B cell (primary cell): Measurements from ENCODE around the gene PARK7. TPM values are rescaled to one million over a fixed set of nuclear protein-coding genes. Genes with fewer than 3 reads are reported as not detected.

ENCODE experiments used
- ATAC-seq: fragments of 200-7000 bp; cut with Tn5 transposase; one replicate; pipeline ENCODE4 v1.10.0; 2021; ENCODE audit warnings: low read depth, mild to moderate bottlenecking, moderate number of reproducible peaks, moderate library complexity
- CTCF ChIA-PET: fragments of 350-600 bp; sonication (Branson Sonifier 250); formaldehyde crosslinking; loops from one replicate; lab custom pipeline; 2021; ENCODE audit warnings: antibody characterized with exemption, inconsistent platforms; lab: Charles Lee
- POLR2A ChIA-PET: fragments of 350-600 bp; sonication (Branson Sonifier 250); formaldehyde crosslinking; loops from one replicate; lab custom pipeline; 2021; ENCODE audit warnings: antibody characterized with exemption; lab: Charles Lee
- DNase-seq: peaks from one replicate; pipeline ENCODE4 v3.0.0; 2013
- H2AFZ ChIP-seq: 2 replicates; pipeline ENCODE4 v1.6.1; 2012; ENCODE audit warnings: mild to moderate bottlenecking, low read depth, low read length; ENCODE audit not compliant: insufficient read depth, poor library complexity, severe bottlenecking
- H3K27ac ChIP-seq, 2 donors: 1 replicate in 1 of 2; 2 replicates in 1 of 2; pipeline ENCODE4 v1.5.1; 2012 to 2013; ENCODE audit warnings: low read length in 2 of 2, mild to moderate bottlenecking in 2 of 2, moderate library complexity in 1 of 2
- H3K27me3 ChIP-seq, 4 experiments: fragments of 200-600 bp in 1 of 4; sonication (generic) in 1 of 4; replicated peaks in 1 of 4; 1 replicate in 2 of 4; 2 replicates in 2 of 4; pipeline versions ENCODE4 v1.6.1 to v1.7.0; 2013 to 2016; ENCODE audit warnings: low read length in 3 of 4, mild to moderate bottlenecking in 2 of 4, mixed read lengths in 1 of 4, moderate library complexity in 1 of 4; ENCODE audit not compliant: insufficient read depth in 4 of 4, control insufficient read depth in 3 of 4; ENCODE audit errors: control extremely low read depth in 1 of 4
- H3K36me3 ChIP-seq, 2 experiments: replicated peaks in 1 of 2; 1 replicate in 1 of 2; 2 replicates in 1 of 2; pipeline versions ENCODE4 v1.6.1 to v1.7.1; 2013; ENCODE audit warnings: low read length in 1 of 2; ENCODE audit not compliant: insufficient read depth in 2 of 2, control insufficient read depth in 1 of 2; ENCODE audit errors: control extremely low read depth in 1 of 2, extremely low read depth in 1 of 2
- H3K4me1 ChIP-seq, 2 donors: fragments of 200-600 bp in 1 of 2; sonication (generic) in 1 of 2; 1 replicate in 1 of 2; 2 replicates in 1 of 2; pipeline versions ENCODE4 v1.5.1 to v1.6.1; 2013 to 2017; ENCODE audit warnings: low read length in 2 of 2; ENCODE audit not compliant: control insufficient read depth in 2 of 2, insufficient read depth in 2 of 2
- H3K4me2 ChIP-seq: replicated peaks from 2 replicates; pipeline ENCODE3; 2012; ENCODE audit warnings: mild to moderate bottlenecking, low read depth, low read length; ENCODE audit not compliant: poor library complexity, severe bottlenecking
- H3K4me3 ChIP-seq, 5 experiments: fragments of 200-600 bp in 1 of 5; sonication (generic) in 1 of 5; 1 replicate in 3 of 5; 2 replicates in 2 of 5; pipeline versions ENCODE4 v1.5.1 to v1.7.0; 2011 to 2016; ENCODE audit warnings: low read length in 4 of 5, mild to moderate bottlenecking in 4 of 5, low read depth in 2 of 5, control low read depth in 1 of 5, moderate library complexity in 1 of 5; ENCODE audit not compliant: insufficient read depth in 1 of 5; ENCODE audit errors: control extremely low read depth in 1 of 5, extremely low read depth in 1 of 5
- H3K79me2 ChIP-seq: fragments of 200-600 bp; sonication (generic); one replicate; pipeline ENCODE4 v1.6.0; 2016; ENCODE audit warnings: low read length; ENCODE audit not compliant: control insufficient read depth, insufficient read depth
- H3K9ac ChIP-seq: fragments of 200-600 bp; sonication (generic); 2 replicates; pipeline ENCODE4 v1.6.1; 2017; ENCODE audit warnings: mild to moderate bottlenecking, low read length, moderate library complexity
- H3K9me3 ChIP-seq, 3 donors: one replicate each; pipeline versions ENCODE4 v1.6.1 to v1.7.1; 2013; ENCODE audit warnings: low read length in 2 of 3; ENCODE audit not compliant: control insufficient read depth in 2 of 3, insufficient read depth in 1 of 3; ENCODE audit errors: control extremely low read depth in 1 of 3
- H4K20me1 ChIP-seq: 2 replicates; pipeline ENCODE4 v1.6.0; 2012; ENCODE audit warnings: mild to moderate bottlenecking, low read length; ENCODE audit not compliant: insufficient read depth, control insufficient read depth, poor library complexity, severe bottlenecking
- H3K27ac Mint-ChIP-seq: one replicate; pipeline ENCODE4 v1.8.0; 2021; ENCODE audit warnings: mixed read lengths
- H3K27me3 Mint-ChIP-seq: one replicate; pipeline ENCODE4 v1.8.0; 2021; ENCODE audit warnings: mixed read lengths
- H3K4me1 Mint-ChIP-seq: one replicate; pipeline ENCODE4 v1.8.0; 2021; ENCODE audit warnings: mixed read lengths
- H3K4me3 Mint-ChIP-seq: one replicate; pipeline ENCODE4 v1.8.0; 2021; ENCODE audit warnings: mixed read lengths
- H3K9me3 Mint-ChIP-seq: one replicate; pipeline ENCODE4 v1.8.0; 2022; ENCODE audit warnings: mixed read lengths; ENCODE audit not compliant: insufficient read depth
- EZH2 ChIP-seq: IDR thresholded peaks from 2 replicates; pipeline ENCODE4 v1.6.1; 2012; ENCODE audit warnings: borderline replicate concordance, low read depth, mild to moderate bottlenecking, moderate library complexity, low read length; ENCODE audit not compliant: insufficient read depth, poor library complexity, severe bottlenecking
- WGBS: methylation state at CpG from one replicate; pipeline ENCODE4 v1.1.5; 2013; ENCODE audit warnings: missing lambda C conversion rate; ENCODE audit not compliant: insufficient coverage; 5-methylcytosine and 5-hydroxymethylcytosine counted together
- intact Hi-C: fragments of 100-400 bp; cut with micrococcal nuclease; formaldehyde crosslinking; loops from one replicate; pipeline ENCODE4 v1.10.0; 2022
- polyA plus RNA-seq: library from polyadenylated mRNA; depleted of rRNA; stranded (reverse); fragments of >200 nt; gene quantifications from 2 replicates; pipeline ENCODE4 v1.2.3, GENCODE V29; 2012
- total RNA-seq, 2 donors: library from RNA; stranded (reverse); fragments of 120-200 nt in 1 of 2; gene quantifications; 1 replicate in 1 of 2; 2 replicates in 1 of 2; pipeline versions ENCODE4 v1.2.3 to v1.2.4, GENCODE V29; 2013 to 2022
- TF ChIP-seq, protein P1 (sequence below): fragments of 200-600 bp; IDR thresholded peaks from one replicate; pipeline ENCODE4 v1.8.0; 2022; ENCODE audit warnings: antibody characterized with exemption, mild to moderate bottlenecking

Gene PARK7
- total and polyA plus RNA-seq, 2 donors (not counting 1 experiment from before 2014, with no cell fraction given) = 63.9 to 118 TPM

DNA sequence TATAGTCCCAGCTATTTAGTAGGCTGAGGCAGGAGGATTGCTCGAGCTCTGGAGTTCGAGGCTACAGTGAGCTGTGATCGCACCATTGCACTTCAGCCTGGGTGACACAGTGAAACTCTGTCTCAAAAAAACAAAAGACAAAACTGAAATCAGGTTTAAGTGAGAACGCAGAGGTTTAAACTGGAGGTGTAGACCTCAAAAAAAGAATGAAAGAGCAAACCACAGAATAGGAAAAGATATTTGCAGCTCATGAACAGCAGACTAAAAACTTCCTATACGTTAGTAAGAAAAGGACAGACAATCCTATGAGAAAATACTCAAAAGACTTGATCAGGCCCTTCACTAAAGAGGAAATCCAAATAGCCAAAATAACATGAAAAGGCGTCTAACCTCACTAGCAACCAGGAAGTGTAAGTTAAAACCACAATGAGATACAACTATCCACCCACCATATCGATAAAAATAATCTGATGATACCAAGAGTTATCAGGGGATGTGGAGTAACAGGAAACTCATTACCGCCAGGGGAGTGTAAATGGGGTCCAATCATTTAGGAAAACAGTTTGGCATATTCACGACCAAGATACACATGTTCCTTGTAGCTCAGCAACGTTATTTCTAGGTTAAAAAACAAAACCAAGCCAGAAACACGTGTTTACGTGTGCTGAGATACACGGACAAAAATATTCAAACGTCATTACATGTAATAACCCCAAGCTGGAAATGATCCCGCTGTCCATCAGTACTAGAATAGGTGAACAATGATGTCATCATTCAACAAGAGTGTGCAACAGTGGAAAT, 30.7 kb upstream of the PARK7 start:
- H3K4me3 ChIP-seq = peak overlapping the region in 1 of 5 experiments; percentile 19
- H3K9me3 Mint-ChIP-seq = no peaks in the 10 kb centered on the region
- intact Hi-C loops = no loop called here

GRCh38 chr1:7931446-7931812, 30.1 kb upstream of the PARK7 start:
- peak overlapping the region in 1 of 2 donors; percentile 65 for H3K27ac ChIP-seq
- ChIA-PET CTCF (no interaction called here), POLR2A (no interaction called here)
- no peaks in the 10 kb centered on the region for H3K36me3 ChIP-seq
- H3K9me3 ChIP-seq = no peaks in the 10 kb centered on the region
- Mint-ChIP-seq H3K27ac (no peak overlapping the region), H3K4me3 (no peak overlapping the region), H3K27me3 (peaks cover 21% of the 10 kb centered on the region), H3K9me3 (no peaks in the 10 kb centered on the region), H3K4me1 (peaks cover 7% of the 10 kb centered on the region)
- H3K4me1 ChIP-seq = peaks cover 12 to 16% of the 10 kb centered on the region in 2 donors
- WGBS = 80% methylated on average over 1 of the region's 2 CpGs
- H4K20me1 ChIP-seq = no peaks in the 10 kb centered on the region
- no peak overlapping the region for H3K4me3 ChIP-seq
- TF ChIP-seq EZH2 = no peak
- TF ChIP-seq, protein P1, sequence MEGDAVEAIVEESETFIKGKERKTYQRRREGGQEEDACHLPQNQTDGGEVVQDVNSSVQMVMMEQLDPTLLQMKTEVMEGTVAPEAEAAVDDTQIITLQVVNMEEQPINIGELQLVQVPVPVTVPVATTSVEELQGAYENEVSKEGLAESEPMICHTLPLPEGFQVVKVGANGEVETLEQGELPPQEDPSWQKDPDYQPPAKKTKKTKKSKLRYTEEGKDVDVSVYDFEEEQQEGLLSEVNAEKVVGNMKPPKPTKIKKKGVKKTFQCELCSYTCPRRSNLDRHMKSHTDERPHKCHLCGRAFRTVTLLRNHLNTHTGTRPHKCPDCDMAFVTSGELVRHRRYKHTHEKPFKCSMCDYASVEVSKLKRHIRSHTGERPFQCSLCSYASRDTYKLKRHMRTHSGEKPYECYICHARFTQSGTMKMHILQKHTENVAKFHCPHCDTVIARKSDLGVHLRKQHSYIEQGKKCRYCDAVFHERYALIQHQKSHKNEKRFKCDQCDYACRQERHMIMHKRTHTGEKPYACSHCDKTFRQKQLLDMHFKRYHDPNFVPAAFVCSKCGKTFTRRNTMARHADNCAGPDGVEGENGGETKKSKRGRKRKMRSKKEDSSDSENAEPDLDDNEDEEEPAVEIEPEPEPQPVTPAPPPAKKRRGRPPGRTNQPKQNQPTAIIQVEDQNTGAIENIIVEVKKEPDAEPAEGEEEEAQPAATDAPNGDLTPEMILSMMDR = no peak
- ATAC-seq (no peak), DNase-seq (no peak)
- peaks cover 0 to 10% (median 0%) of the 10 kb centered on the region in 4 experiments for H3K27me3 ChIP-seq
- peak overlapping the region; percentile 35 for H2AFZ ChIP-seq
- peak overlapping the region; percentile 27 for H3K4me2 ChIP-seq
- H3K9ac ChIP-seq = peak overlapping the region; percentile 41
- intact Hi-C loops = no loop called here
- H3K79me2 ChIP-seq = no peaks in the 10 kb centered on the region

More for the DNA sequence above, 30.7 kb upstream of the PARK7 start:
- H3K4me2 ChIP-seq = peak overlapping the region; percentile 27
- peaks cover 12 to 16% of the 10 kb centered on the region in 2 donors for H3K4me1 ChIP-seq
- no peaks in the 10 kb centered on the region for H3K79me2 ChIP-seq
- Mint-ChIP-seq H3K27me3 (peaks cover 23% of the 10 kb centered on the region), H3K27ac (no peak overlapping the region), H3K4me1 (peaks cover 7% of the 10 kb centered on the region), H3K4me3 (no peak overlapping the region)
- WGBS = 46% methylated on average over 2 of the region's 15 CpGs
- H3K27me3 ChIP-seq = peaks cover 0 to 10% (median 0%) of the 10 kb centered on the region in 4 experiments
- no peaks in the 10 kb centered on the region for H3K36me3 ChIP-seq
- H2AFZ ChIP-seq = peak overlapping the region; percentile 35
- no peaks in the 10 kb centered on the region for H3K9me3 ChIP-seq
- POLR2A ChIA-PET = no interaction called here
- H4K20me1 ChIP-seq = no peaks in the 10 kb centered on the region
- H3K9ac ChIP-seq = peak overlapping the region; percentile 41
- TF ChIP-seq, protein P1 = no peak
- TF ChIP-seq EZH2 = no peak
- ATAC-seq (no peak), DNase-seq (peak; percentile 27)
- peak overlapping the region in 1 of 2 donors; percentile 65 for H3K27ac ChIP-seq
- CTCF ChIA-PET = no interaction called here
